ENCODE results near the gene DYRK1B. TPM values are rescaled to one million over a fixed set of nuclear protein-coding genes. Genes with fewer than 3 reads are reported as not detected.

Gene DYRK1B
- polyA plus RNA-seq, 2 of the 4 experiments (the other 2 are of a cell fraction) = 13.8 to 18.6 TPM

GRCh38 chr19:39833160-39833463, 850 bp downstream of the DYRK1B start (continued):
- no peak for TF ChIP-seq HOXA7 (CRISPR knock-in tag; IDR thresholded peaks at IDR 0.05)
- no peak for TF ChIP-seq TP53 (CRISPR knock-in tag; IDR thresholded peaks at IDR 0.05)
- no peak for TF ChIP-seq HOXB5 (CRISPR knock-in tag; IDR thresholded peaks at IDR 0.05)
- no peak for TF ChIP-seq BHLHE40 (IDR thresholded peaks at IDR 0.05; ENCODE audit: low read depth, low read length)
- no peak for TF ChIP-seq MAX (IDR thresholded peaks at IDR 0.05)
- no peak for TF ChIP-seq RFX5 (IDR thresholded peaks at IDR 0.05)

DNA sequence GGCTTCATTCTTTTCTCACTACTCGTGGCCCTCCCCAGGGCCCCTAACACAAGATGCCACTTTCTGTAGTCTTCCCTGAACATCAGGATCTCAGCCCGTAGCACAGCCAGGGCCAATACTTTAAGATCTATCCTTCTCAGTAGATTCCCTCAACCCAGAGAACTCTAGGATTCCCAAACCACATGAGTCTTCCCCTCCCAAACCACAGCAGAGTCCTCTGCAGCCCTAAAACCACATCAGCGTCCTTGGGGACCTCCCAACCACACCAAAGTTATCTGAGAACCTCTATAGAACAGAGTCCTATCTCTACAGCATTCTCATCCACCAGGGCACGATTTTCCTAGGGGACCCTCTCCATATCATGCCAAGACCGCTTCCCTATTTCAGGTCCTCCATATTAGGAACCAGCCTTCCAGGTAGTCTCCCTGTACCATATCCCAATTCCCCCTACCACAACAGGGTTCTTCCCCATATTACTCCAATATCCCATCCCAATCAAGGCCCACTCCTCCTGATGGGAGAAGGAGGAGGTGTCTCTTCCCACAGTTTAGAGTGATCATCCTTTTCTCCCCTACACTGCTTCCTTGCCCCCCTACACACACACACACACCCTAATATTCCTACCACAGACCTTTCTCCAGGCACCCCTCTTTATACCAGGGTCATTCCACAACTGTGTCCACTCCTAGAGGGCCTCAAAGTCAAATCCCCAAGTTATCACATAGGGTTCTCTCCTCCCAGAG, 1.4 kb downstream of the DYRK1B start:
- ChIA-PET POLR2A (interaction anchor here (1.5 kb wide), 1 partner anchor 8 kb away, joined by 5 read pairs; no protein-coding TSS in a partner anchor), CTCF (interaction anchor here (1.4 to 2.1 kb wide), 4 partner anchors 12 to 138 kb away, joined by 3 to 42 read pairs (median 14); partner anchors contain the start of genes FBL and PSMC4)
- H3K4me1 ChIP-seq = peaks cover 17% of the 10 kb centered on the region
- H3K9me3 ChIP-seq = no peaks in the 10 kb centered on the region
- H3K27ac ChIP-seq = peak overlapping the region; percentile 81 to 87
- peak overlapping the region; percentile 73 for H3K4me3 ChIP-seq
- no peak for ATAC-seq
- TF ChIP-seq FOSL2 (IDR thresholded peaks at IDR 0.05) (no peak), FOSL2 (CRISPR knock-in tag; IDR thresholded peaks at IDR 0.05) (no peak), EHMT2 (IDR thresholded peaks at IDR 0.05; ENCODE audit: low read depth) (no peak), E2F6 (IDR thresholded peaks at IDR 0.05; ENCODE audit: borderline replicate concordance, low read depth) (no peak), PBX3 (IDR thresholded peaks at IDR 0.05) (no peak), POLR2AphosphoS2 (conservative IDR thresholded peaks at IDR 0.05; ENCODE audit: low read length) (peak; percentile 36; the same call in 1 of the 2 replicates), KDM1A (IDR thresholded peaks at IDR 0.05; ENCODE audit: low read depth) (no peak), TFCP2L1 (CRISPR knock-in tag; IDR thresholded peaks at IDR 0.05) (0 out of 2 replicates have a peak, but pooled peaks have one; percentile 7)
- no peak for DNase-seq (ENCODE audit: low read depth in 1 of 2, low spot score in 1 of 2)
- no peak for FAIRE-seq
- WGBS (ENCODE audit: missing lambda C conversion rate) = 88% methylated on average over 5 of the region's 5 CpGs
- H3K4me2 ChIP-seq = peak overlapping the region; percentile 88

DNA sequence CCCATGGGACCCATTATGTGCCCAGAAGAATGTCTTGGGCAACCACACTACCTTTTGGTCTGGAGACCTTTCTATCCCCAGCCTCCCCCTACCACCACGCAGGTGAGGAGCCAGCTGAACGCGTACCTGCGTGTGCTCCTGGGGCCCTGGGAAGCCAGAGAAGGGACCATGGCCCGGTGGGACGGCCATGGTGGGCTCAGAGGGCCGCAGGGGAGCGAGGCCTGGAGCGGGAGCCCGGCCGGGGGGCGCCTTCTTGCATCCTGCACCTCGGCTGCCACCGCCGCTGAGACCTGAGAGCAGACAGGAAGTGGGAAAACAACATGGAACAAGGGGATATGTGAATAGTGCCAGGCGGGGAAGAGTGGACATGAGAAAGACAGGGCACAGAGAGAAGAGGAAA, 2.3 kb downstream of the DYRK1B start:
- H3K4me3 ChIP-seq = no peak overlapping the region
- ChIA-PET CTCF (no interaction called here), POLR2A (no interaction called here)
- H3K4me1 ChIP-seq = peaks cover 17% of the 10 kb centered on the region
- no peak overlapping the region for H3K4me2 ChIP-seq
- DNase-seq (ENCODE audit: low read depth in 1 of 2, low spot score in 1 of 2) (no peak), FAIRE-seq (no peak), ATAC-seq (no peak)
- H3K27ac ChIP-seq = no peak overlapping the region
- 95% methylated on average over 16 of the region's 16 CpGs for WGBS (ENCODE audit: missing lambda C conversion rate)
- TF ChIP-seq POLR2AphosphoS2 (conservative IDR thresholded peaks at IDR 0.05; ENCODE audit: low read length) (no peak), MAX (IDR thresholded peaks at IDR 0.05) (no peak), MYC (IDR thresholded peaks at IDR 0.05; ENCODE audit: borderline replicate concordance, low read length) (no peak), ZFP36 (IDR thresholded peaks at IDR 0.05; ENCODE audit: borderline replicate concordance, partially characterized antibody) (no peak), EP300 (IDR thresholded peaks at IDR 0.05) (no peak), BHLHE40 (IDR thresholded peaks at IDR 0.05; ENCODE audit: low read depth, low read length) (no peak), HEYL (CRISPR knock-in tag; IDR thresholded peaks at IDR 0.05) (no peak), CEBPB (IDR thresholded peaks at IDR 0.05) (no peak), CHD2 (IDR thresholded peaks at IDR 0.05; ENCODE audit: low read length, partially characterized antibody) (no peak), POLR2A (IDR thresholded peaks at IDR 0.05; ENCODE audit: low read length) (no peak), ELK1 (IDR thresholded peaks at IDR 0.05; ENCODE audit: low read depth, low read length) (no peak), REST (IDR thresholded peaks at IDR 0.05) (no peak)
- no peaks in the 10 kb centered on the region for H3K9me3 ChIP-seq
